GM12865 (cell line): ENCODE results near the gene OR2K2.
"Not testable (repeated sequence)": the region's sequence is repeated elsewhere in the genome, so short reads cannot be mapped to it uniquely, and the experiment has no call there.

Experiments
- DNase-seq: peaks from one replicate; pipeline ENCODE4 v3.0.0; 2010; ENCODE audit warnings: low read depth
- H3K4me3 ChIP-seq: 2 replicates; pipeline ENCODE4 v1.5.1; 2011; ENCODE audit warnings: mild to moderate bottlenecking, low read depth, low read length, control low read depth
- TF ChIP-seq, protein P1 (sequence below): IDR thresholded peaks from 2 replicates; pipeline ENCODE4 v1.5.1; 2011; ENCODE audit warnings: low read length, control low read depth, low read depth, inconsistent platforms; ENCODE audit not compliant: insufficient read depth; ENCODE audit errors: missing control alignments

OR2K2 gene

GRCh38 chr9:111297066-111297824, 32.8 kb downstream of the OR2K2 start:
- no peak for DNase-seq
- no peak overlapping the region for H3K4me3 ChIP-seq
- TF ChIP-seq, protein P1, sequence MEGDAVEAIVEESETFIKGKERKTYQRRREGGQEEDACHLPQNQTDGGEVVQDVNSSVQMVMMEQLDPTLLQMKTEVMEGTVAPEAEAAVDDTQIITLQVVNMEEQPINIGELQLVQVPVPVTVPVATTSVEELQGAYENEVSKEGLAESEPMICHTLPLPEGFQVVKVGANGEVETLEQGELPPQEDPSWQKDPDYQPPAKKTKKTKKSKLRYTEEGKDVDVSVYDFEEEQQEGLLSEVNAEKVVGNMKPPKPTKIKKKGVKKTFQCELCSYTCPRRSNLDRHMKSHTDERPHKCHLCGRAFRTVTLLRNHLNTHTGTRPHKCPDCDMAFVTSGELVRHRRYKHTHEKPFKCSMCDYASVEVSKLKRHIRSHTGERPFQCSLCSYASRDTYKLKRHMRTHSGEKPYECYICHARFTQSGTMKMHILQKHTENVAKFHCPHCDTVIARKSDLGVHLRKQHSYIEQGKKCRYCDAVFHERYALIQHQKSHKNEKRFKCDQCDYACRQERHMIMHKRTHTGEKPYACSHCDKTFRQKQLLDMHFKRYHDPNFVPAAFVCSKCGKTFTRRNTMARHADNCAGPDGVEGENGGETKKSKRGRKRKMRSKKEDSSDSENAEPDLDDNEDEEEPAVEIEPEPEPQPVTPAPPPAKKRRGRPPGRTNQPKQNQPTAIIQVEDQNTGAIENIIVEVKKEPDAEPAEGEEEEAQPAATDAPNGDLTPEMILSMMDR = no peak

- no peak for DNase-seq
- TF ChIP-seq, protein P1 = no peak
- no peak overlapping the region for H3K4me3 ChIP-seq
Measured at GRCh38 chr9:111294691-111295451, 35.2 kb downstream of the OR2K2 start.

DNA sequence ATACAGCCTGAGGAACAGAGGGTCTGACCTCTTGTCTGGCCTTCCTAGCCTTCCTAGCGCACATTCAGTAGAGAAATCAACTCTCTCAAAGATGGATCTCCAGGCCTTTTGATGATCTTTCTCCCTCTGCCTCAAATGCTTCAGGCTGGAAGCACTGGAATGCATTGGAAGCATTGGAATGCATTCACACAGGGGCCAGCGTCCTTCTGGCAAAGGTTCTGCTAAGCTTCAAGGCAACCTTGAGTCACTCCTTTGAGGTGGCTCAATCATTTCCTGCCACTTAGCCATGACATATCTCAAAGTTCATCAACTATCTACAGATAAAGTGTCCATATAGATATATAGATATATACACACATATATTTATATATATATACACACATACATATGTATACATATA, 42.9 kb downstream of the OR2K2 start:
- H3K4me3 ChIP-seq = no peak overlapping the region
- TF ChIP-seq, protein P1 = no peak
- no peak for DNase-seq

- TF ChIP-seq, protein P1 = no peak
- no peak overlapping the region for H3K4me3 ChIP-seq
- peak; percentile 33 for DNase-seq
Measured at GRCh38 chr9:111284703-111285102, 45.3 kb downstream of the OR2K2 start.

GRCh38 chr9:111282845-111283244, 47.2 kb downstream of the OR2K2 start:
- TF ChIP-seq, protein P1 = no peak
- no peak overlapping the region for H3K4me3 ChIP-seq
- DNase-seq = no peak

DNA sequence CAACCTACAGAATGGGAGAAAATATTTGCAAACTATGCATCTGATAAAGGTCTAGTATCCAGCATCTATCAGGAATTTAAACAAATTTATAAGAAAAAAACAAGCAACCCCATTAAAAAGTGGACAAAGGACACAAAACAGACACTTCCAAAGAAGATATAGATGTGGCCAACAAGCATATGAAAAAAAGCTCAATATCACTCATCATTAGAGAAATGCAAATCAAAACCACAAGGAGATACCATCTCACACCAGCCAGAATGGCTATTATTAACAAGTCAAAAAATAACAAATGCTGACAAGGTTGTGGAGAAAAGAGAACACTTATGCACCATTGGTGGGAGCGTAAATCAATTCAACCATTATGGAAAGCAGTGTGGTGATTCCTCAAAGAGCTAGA, 49.2 kb downstream of the OR2K2 start:
- not testable (repeated sequence) for DNase-seq, H3K4me3 ChIP-seq
